ENCODE data around the gene USP44. TPM values are rescaled to one million over a fixed set of nuclear protein-coding genes. Genes with fewer than 3 reads are reported as not detected.

The USP44 gene
- total and polyA plus RNA-seq, 2 of the 4 experiments (the other 2 are of a cell fraction): 13.0 to 33.5 TPM

DNA sequence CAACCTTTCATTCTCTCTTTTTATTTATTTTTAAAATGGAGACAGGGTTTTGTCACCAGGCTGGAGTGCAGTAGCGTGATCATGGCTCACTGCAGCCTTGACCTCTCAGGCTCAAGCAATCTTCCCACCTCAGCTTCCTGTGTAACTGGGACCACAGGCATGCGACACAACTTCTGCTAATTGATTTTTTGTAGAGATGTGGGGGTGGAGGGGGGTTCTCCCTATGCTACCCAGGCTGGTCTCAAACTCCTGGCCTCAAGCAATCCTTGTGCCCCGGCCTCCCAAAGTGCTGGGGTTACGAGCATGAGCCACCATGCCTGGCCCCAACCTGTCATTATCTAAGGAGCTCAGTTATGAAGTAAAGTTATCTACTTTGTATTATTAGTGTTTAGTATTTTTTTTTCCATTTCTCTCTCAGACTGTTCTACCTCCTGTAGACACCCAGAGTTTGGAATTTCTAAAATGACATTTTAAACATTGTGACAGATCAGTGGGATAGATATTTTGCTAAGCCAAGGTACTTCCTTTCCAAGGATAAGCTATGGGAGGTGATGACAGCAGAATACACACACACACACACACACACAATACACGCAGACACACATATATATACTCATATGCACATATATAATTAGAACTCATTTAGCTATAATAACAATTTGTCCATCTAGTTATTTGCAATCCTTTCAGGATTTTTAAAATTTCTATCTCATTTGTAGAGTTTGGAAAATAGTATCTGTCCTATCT is 2.1 kb upstream of the USP44 start:
- H4K20me1 ChIP-seq (ENCODE audit: insufficient read depth, low read length): no peaks in the 10 kb centered on the region
- 0 out of 2 replicates have a peak, but pooled peaks cover 3% of the 10 kb centered on the region for H3K4me1 ChIP-seq (ENCODE audit: control insufficient read depth, insufficient read depth, low read length)
- H3K23ac ChIP-seq (ENCODE audit: low read depth, low read length): no peak overlapping the region
- H3K18ac ChIP-seq (ENCODE audit: low read depth, low read length): no peak overlapping the region
- H3K9ac ChIP-seq (ENCODE audit: low read depth, low read length): no peak overlapping the region
- TF ChIP-seq BHLHE40 (IDR thresholded peaks at IDR 0.05; ENCODE audit: low read depth, low read length) (no peak), NFE2L2 (IDR thresholded peaks at IDR 0.05; ENCODE audit: low read depth, low read length) (no peak), CHD1 (IDR thresholded peaks at IDR 0.05; ENCODE audit: low read depth, low read length) (no peak), MAFK (IDR thresholded peaks at IDR 0.05; ENCODE audit: low read depth, low read length) (no peak), RCOR1 (IDR thresholded peaks at IDR 0.05; ENCODE audit: insufficient replicate concordance, low read length) (no peak)
- TF ChIP-seq, protein P1, sequence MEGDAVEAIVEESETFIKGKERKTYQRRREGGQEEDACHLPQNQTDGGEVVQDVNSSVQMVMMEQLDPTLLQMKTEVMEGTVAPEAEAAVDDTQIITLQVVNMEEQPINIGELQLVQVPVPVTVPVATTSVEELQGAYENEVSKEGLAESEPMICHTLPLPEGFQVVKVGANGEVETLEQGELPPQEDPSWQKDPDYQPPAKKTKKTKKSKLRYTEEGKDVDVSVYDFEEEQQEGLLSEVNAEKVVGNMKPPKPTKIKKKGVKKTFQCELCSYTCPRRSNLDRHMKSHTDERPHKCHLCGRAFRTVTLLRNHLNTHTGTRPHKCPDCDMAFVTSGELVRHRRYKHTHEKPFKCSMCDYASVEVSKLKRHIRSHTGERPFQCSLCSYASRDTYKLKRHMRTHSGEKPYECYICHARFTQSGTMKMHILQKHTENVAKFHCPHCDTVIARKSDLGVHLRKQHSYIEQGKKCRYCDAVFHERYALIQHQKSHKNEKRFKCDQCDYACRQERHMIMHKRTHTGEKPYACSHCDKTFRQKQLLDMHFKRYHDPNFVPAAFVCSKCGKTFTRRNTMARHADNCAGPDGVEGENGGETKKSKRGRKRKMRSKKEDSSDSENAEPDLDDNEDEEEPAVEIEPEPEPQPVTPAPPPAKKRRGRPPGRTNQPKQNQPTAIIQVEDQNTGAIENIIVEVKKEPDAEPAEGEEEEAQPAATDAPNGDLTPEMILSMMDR (conservative IDR thresholded peaks at IDR 0.05; ENCODE audit: low read depth, low read length): no peak
- no peak for ATAC-seq (ENCODE audit: low read depth)
- no peak overlapping the region for H3K4me3 ChIP-seq (ENCODE audit: insufficient read depth, low read depth, low read length)
- ChIA-PET POLR2A (ENCODE audit: unreplicated experiment) (no interaction called here), CTCF (interaction anchor here (1.1 kb wide), 2 partner anchors 22 to 30 kb away, joined by 3 to 4 read pairs; no protein-coding TSS in a partner anchor)
- H3K14ac ChIP-seq (replicated peaks; ENCODE audit: low read depth, low read length): no peak overlapping the region
- dilution Hi-C loops (cut with HindIII; ENCODE audit: low sequenced_read_pairs, unreplicated experiment): no loop called here
- H3K56ac ChIP-seq (ENCODE audit: extremely low read depth, insufficient read depth, low read length): no peak overlapping the region
- H2AFZ ChIP-seq (replicated peaks; ENCODE audit: low read length, poor library complexity): no peak overlapping the region
- no peak for DNase-seq
- H2AK9ac ChIP-seq (replicated peaks; ENCODE audit: low read depth, low read length, poor library complexity): no peak overlapping the region
- H2BK15ac ChIP-seq (ENCODE audit: low read depth, low read length): no peak overlapping the region
- WGBS, 2 experiments (ENCODE audit: extremely low coverage in 2 of 2, insufficient read length in 1 of 2): no CpG with 5 or more reads among the region's 5 CpGs
- in situ Hi-C loops (cut with MboI; ENCODE audit: low sequenced_read_pairs): no loop called here
- no peak overlapping the region for H2BK5ac ChIP-seq (ENCODE audit: low read depth, low read length, poor library complexity, severe bottlenecking)
- no TSS peak for BruUV-seq (replicated peaks)
- no peaks in the 10 kb centered on the region for H3K36me3 ChIP-seq (ENCODE audit: control insufficient read depth, insufficient read depth, low read length)
- no peak overlapping the region for H4K5ac ChIP-seq (ENCODE audit: low read depth, low read length)
- H3K9me3 ChIP-seq (ENCODE audit: control insufficient read depth, insufficient read depth, low read length): peaks cover 7% of the 10 kb centered on the region
- H4K8ac ChIP-seq (ENCODE audit: low read depth in 2 of 2, low read length in 2 of 2): no peak overlapping the region
- H3K27ac ChIP-seq (ENCODE audit: insufficient read depth, low read length): no peak overlapping the region
- H3K9me1 ChIP-seq (ENCODE audit: insufficient read depth, low read length): no peaks in the 10 kb centered on the region
- H3K27me3 ChIP-seq (ENCODE audit: control insufficient read depth, insufficient read depth, low read length): no peaks in the 10 kb centered on the region
- H4K91ac ChIP-seq (ENCODE audit: insufficient read depth, low read depth, low read length): no peak overlapping the region
- peaks cover 0 to 5% of the 10 kb centered on the region in 2 experiments; a peak in 2 of 4 replicates for H3K79me1 ChIP-seq (ENCODE audit: low read depth in 1 of 2, low read length in 2 of 2)
- H2BK20ac ChIP-seq (ENCODE audit: low read depth, low read length): no peak overlapping the region
- no peak overlapping the region for H2BK120ac ChIP-seq (ENCODE audit: low read depth, low read length)
- H3K4ac ChIP-seq (ENCODE audit: low read depth, low read length): no peak overlapping the region
- H3K4me2 ChIP-seq (ENCODE audit: low read depth, low read length): no peak overlapping the region
- H2AK5ac ChIP-seq (ENCODE audit: low read depth, low read length): no peak overlapping the region
- intact Hi-C loops (cut with micrococcal nuclease): no loop called here

Measured in IMR-90 (cell line).